ENCODE results near the gene ST3GAL5. TPM values are rescaled to one million over a fixed set of nuclear protein-coding genes. Genes with fewer than 3 reads are reported as not detected.

ST3GAL5 gene
- total and polyA plus RNA-seq, 2 experiments from 2014 or later = 3.2 to 7.9 TPM

DNA sequence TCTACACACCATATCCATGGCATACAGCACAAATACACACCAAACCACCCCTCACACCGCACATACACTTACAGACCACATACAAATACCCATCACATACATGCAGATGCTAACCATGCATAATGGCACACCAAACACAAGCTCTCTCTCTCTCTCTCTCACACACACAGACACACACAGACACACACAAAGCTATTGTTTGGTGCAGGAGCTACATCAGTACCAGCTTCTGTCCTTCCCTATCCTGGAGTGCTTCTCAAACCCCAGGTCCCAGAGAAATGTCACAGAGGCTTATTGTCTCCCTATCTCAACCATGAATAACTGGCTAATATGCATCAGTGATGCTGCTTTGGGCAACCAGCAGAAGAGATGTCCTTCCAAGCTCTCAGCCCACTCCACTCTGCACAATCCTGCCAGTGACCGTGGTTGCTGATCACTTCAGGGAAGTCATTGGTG is 36.5 kb upstream of the ST3GAL5 start:
- H4K20me1 ChIP-seq (replicated peaks; ENCODE audit: insufficient read depth) = no peaks in the 10 kb centered on the region
- no peak overlapping the region for H3K27ac ChIP-seq (ENCODE audit: low read depth)

More for the DNA sequence above, 36.5 kb upstream of the ST3GAL5 start:
- Histone ChIP-seq H3K4me1 (ENCODE audit: insufficient read depth) (no peaks in the 10 kb centered on the region), H2AFZ (no peak overlapping the region), H3K9me2 (ENCODE audit: insufficient read depth) (no peaks in the 10 kb centered on the region), H3K4me2 (no peak overlapping the region), H3K27me3 (ENCODE audit: insufficient read depth) (no peaks in the 10 kb centered on the region), H3K4me3 (no peak overlapping the region), H3K36me3 (ENCODE audit: insufficient read depth) (no peaks in the 10 kb centered on the region), H3F3A (replicated peaks; ENCODE audit: low read depth) (no peaks in the 10 kb centered on the region), H3K79me2 (replicated peaks; ENCODE audit: insufficient read depth) (no peaks in the 10 kb centered on the region)
- ATAC-seq (no peak), DNase-seq (ENCODE audit: low spot score) (no peak)
- no peak for TF ChIP-seq EZH2 (IDR thresholded peaks at IDR 0.05; ENCODE audit: low read depth, unreplicated experiment)
- TF ChIP-seq, protein P1, sequence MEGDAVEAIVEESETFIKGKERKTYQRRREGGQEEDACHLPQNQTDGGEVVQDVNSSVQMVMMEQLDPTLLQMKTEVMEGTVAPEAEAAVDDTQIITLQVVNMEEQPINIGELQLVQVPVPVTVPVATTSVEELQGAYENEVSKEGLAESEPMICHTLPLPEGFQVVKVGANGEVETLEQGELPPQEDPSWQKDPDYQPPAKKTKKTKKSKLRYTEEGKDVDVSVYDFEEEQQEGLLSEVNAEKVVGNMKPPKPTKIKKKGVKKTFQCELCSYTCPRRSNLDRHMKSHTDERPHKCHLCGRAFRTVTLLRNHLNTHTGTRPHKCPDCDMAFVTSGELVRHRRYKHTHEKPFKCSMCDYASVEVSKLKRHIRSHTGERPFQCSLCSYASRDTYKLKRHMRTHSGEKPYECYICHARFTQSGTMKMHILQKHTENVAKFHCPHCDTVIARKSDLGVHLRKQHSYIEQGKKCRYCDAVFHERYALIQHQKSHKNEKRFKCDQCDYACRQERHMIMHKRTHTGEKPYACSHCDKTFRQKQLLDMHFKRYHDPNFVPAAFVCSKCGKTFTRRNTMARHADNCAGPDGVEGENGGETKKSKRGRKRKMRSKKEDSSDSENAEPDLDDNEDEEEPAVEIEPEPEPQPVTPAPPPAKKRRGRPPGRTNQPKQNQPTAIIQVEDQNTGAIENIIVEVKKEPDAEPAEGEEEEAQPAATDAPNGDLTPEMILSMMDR (conservative IDR thresholded peaks at IDR 0.05; ENCODE audit: low read depth in 2 of 2) = no peak
- TF ChIP-seq, protein P2, sequence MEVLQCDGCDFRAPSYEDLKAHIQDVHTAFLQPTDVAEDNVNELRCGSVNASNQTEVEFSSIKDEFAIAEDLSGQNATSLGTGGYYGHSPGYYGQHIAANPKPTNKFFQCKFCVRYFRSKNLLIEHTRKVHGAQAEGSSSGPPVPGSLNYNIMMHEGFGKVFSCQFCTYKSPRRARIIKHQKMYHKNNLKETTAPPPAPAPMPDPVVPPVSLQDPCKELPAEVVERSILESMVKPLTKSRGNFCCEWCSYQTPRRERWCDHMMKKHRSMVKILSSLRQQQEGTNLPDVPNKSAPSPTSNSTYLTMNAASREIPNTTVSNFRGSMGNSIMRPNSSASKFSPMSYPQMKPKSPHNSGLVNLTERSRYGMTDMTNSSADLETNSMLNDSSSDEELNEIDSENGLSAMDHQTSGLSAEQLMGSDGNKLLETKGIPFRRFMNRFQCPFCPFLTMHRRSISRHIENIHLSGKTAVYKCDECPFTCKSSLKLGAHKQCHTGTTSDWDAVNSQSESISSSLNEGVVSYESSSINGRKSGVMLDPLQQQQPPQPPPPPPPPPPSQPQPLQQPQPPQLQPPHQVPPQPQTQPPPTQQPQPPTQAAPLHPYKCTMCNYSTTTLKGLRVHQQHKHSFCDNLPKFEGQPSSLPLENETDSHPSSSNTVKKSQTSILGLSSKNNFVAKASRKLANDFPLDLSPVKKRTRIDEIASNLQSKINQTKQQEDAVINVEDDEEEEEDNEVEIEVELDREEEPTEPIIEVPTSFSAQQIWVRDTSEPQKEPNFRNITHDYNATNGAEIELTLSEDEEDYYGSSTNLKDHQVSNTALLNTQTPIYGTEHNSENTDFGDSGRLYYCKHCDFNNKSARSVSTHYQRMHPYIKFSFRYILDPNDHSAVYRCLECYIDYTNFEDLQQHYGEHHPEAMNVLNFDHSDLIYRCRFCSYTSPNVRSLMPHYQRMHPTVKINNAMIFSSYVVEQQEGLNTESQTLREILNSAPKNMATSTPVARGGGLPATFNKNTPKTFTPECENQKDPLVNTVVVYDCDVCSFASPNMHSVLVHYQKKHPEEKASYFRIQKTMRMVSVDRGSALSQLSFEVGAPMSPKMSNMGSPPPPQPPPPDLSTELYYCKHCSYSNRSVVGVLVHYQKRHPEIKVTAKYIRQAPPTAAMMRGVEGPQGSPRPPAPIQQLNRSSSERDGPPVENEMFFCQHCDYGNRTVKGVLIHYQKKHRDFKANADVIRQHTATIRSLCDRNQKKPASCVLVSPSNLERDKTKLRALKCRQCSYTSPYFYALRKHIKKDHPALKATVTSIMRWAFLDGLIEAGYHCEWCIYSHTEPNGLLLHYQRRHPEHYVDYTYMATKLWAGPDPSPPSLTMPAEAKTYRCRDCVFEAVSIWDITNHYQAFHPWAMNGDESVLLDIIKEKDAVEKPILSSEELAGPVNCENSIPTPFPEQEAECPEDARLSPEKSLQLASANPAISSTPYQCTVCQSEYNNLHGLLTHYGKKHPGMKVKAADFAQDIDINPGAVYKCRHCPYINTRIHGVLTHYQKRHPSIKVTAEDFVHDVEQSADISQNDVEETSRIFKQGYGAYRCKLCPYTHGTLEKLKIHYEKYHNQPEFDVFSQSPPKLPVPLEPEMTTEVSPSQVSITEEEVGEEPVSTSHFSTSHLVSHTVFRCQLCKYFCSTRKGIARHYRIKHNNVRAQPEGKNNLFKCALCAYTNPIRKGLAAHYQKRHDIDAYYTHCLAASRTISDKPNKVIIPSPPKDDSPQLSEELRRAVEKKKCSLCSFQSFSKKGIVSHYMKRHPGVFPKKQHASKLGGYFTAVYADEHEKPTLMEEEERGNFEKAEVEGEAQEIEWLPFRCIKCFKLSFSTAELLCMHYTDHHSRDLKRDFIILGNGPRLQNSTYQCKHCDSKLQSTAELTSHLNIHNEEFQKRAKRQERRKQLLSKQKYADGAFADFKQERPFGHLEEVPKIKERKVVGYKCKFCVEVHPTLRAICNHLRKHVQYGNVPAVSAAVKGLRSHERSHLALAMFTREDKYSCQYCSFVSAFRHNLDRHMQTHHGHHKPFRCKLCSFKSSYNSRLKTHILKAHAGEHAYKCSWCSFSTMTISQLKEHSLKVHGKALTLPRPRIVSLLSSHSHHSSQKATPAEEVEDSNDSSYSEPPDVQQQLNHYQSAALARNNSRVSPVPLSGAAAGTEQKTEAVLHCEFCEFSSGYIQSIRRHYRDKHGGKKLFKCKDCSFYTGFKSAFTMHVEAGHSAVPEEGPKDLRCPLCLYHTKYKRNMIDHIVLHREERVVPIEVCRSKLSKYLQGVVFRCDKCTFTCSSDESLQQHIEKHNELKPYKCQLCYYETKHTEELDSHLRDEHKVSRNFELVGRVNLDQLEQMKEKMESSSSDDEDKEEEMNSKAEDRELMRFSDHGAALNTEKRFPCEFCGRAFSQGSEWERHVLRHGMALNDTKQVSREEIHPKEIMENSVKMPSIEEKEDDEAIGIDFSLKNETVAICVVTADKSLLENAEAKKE (CRISPR knock-in tag; IDR thresholded peaks at IDR 0.05) = no peak
- TF ChIP-seq ZNF114 (CRISPR knock-in tag; IDR thresholded peaks at IDR 0.05) = no peak
- TF ChIP-seq STAT1 (IDR thresholded peaks at IDR 0.05; ENCODE audit: unreplicated experiment) = no peak
- TF ChIP-seq CREB1 (CRISPR knock-in tag; IDR thresholded peaks at IDR 0.05; ENCODE audit: low read depth) = no peak
- no peak for TF ChIP-seq JUNB (IDR thresholded peaks at IDR 0.05; ENCODE audit: unreplicated experiment)
- no peak for TF ChIP-seq ZNF331 (CRISPR knock-in tag; IDR thresholded peaks at IDR 0.05; ENCODE audit: low read depth)
- no peak for TF ChIP-seq POLR2AphosphoS5 (IDR thresholded peaks at IDR 0.05; ENCODE audit: low read depth)
- TF ChIP-seq, protein P3, sequence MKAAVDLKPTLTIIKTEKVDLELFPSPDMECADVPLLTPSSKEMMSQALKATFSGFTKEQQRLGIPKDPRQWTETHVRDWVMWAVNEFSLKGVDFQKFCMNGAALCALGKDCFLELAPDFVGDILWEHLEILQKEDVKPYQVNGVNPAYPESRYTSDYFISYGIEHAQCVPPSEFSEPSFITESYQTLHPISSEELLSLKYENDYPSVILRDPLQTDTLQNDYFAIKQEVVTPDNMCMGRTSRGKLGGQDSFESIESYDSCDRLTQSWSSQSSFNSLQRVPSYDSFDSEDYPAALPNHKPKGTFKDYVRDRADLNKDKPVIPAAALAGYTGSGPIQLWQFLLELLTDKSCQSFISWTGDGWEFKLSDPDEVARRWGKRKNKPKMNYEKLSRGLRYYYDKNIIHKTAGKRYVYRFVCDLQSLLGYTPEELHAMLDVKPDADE (IDR thresholded peaks at IDR 0.05) = no peak
- TF ChIP-seq NANOG (IDR thresholded peaks at IDR 0.05; ENCODE audit: borderline replicate concordance) = no peak
- TF ChIP-seq, protein P4, sequence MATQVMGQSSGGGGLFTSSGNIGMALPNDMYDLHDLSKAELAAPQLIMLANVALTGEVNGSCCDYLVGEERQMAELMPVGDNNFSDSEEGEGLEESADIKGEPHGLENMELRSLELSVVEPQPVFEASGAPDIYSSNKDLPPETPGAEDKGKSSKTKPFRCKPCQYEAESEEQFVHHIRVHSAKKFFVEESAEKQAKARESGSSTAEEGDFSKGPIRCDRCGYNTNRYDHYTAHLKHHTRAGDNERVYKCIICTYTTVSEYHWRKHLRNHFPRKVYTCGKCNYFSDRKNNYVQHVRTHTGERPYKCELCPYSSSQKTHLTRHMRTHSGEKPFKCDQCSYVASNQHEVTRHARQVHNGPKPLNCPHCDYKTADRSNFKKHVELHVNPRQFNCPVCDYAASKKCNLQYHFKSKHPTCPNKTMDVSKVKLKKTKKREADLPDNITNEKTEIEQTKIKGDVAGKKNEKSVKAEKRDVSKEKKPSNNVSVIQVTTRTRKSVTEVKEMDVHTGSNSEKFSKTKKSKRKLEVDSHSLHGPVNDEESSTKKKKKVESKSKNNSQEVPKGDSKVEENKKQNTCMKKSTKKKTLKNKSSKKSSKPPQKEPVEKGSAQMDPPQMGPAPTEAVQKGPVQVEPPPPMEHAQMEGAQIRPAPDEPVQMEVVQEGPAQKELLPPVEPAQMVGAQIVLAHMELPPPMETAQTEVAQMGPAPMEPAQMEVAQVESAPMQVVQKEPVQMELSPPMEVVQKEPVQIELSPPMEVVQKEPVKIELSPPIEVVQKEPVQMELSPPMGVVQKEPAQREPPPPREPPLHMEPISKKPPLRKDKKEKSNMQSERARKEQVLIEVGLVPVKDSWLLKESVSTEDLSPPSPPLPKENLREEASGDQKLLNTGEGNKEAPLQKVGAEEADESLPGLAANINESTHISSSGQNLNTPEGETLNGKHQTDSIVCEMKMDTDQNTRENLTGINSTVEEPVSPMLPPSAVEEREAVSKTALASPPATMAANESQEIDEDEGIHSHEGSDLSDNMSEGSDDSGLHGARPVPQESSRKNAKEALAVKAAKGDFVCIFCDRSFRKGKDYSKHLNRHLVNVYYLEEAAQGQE (IDR thresholded peaks at IDR 0.05; ENCODE audit: unreplicated experiment) = no peak
- TF ChIP-seq EZH2phosphoT487 (IDR thresholded peaks at IDR 0.05; ENCODE audit: unreplicated experiment) = no peak
- Mint-ChIP-seq H3K27me3 (ENCODE audit: insufficient read depth, low read depth, poor library complexity) (peaks cover 2% of the 10 kb centered on the region), H3K4me1 (no peaks in the 10 kb centered on the region), H3K9me3 (no peaks in the 10 kb centered on the region; the same call in 2 of the 3 replicates), H3K36me3 (ENCODE audit: low read depth) (no peaks in the 10 kb centered on the region), H3K4me3 (no peak overlapping the region), H3K27ac (no peak overlapping the region)

Data from GM23338 (cell line).